SK-N-DZ (cell line): Measurements from ENCODE around the gene METRN.

ENCODE experiments used
- DNase-seq: peaks from one replicate; pipeline ENCODE4 v3.0.0-alpha.2; 2015; ENCODE audit warnings: low spot score

Gene METRN

GRCh38 chr16:759110-759910 is 44.4 kb downstream of the METRN start:
- DNase-seq, result no peak

GRCh38 chr16:760065-760464 is 45.1 kb downstream of the METRN start:
- no peak for DNase-seq

DNA sequence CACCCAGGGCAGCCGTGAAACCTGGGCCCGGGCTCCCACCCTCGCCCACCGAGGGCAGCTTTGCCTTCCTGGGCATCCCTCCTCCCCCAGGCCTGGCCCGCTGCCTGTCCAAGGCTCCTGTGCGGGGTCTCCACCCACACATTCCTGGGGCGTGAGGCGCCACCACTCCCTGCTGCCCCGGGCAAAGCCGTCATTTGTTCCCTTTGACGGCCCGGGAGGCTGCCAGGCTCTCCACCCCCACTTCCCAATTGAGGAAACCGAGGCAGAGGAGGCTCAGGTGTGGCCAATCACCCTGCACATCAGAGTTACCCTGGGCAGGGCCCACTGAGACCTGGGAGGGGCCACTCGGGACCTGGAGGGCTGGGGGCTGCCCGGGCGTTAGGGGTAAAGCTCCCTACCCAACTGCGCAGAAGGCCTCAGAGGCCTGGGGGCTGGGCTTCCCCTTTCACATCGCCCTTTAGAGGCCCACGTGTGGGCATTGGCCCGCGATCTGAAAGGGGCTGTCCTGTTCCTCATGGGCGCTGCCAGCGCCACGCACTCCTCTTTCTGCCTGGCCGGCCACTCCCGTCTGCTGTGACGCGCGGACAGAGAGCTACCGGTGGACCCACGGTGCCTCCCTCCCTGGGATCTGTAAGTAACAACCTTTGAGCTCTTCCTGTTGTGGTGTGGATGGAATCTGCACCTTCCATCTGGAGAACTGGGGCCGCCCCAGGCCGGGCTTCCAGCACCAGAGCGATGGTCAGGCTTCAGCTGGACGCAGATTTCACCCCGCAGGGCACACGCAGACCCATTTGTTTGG is 45.8 kb downstream of the METRN start, which contains the start of gene MSLN:
TSS of gene MSLN (plus strand) at position 190 of the 799 bp plus-strand sequence. CDS start 1,947 bp downstream, outside the sequence.
- no peak for DNase-seq

DNA sequence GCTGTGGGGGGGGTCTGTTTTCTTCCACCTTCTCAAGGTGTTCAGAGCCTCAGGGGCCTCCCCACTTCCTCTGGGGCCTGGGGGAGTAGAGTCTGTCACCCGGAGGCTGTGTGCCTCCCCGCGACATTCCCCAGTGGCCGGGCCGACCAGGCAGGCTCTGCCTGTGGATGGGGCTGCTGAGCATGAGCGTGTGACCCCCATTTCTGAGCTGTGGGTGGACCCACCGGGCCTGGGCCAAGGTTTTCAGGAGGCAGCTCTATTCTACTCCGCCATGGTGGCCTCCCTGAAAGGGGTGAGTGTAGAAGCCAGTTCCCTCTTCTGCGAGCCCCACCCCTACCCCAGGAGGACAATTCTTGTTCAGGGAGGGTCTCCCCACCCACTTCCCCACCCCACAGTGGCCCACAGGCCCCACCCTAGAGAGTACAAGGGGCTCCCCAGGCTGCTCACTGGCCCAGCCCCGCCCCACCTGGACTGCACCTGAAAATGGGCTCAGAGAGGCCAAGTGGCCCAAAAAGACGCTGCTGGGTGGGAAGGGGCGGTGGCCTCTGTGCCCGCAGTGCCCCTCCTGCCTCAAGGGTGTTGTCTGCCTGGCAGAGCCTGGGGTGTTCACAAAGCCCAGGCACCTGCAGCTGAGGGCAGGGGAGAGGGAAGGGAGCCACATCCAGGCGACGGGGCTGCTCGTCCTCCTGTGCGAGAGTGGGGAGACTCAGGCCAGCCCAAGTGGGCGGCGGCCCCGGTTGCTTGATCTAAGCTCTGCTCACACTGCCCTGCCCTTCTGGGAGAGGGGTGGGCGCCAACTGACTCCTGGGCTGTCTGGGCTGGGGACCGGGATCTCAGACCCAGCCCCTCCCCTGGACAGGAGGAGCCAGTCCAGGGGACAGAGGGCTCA is 47.0 kb downstream of the METRN start:
- DNase-seq, result no peak

DNA sequence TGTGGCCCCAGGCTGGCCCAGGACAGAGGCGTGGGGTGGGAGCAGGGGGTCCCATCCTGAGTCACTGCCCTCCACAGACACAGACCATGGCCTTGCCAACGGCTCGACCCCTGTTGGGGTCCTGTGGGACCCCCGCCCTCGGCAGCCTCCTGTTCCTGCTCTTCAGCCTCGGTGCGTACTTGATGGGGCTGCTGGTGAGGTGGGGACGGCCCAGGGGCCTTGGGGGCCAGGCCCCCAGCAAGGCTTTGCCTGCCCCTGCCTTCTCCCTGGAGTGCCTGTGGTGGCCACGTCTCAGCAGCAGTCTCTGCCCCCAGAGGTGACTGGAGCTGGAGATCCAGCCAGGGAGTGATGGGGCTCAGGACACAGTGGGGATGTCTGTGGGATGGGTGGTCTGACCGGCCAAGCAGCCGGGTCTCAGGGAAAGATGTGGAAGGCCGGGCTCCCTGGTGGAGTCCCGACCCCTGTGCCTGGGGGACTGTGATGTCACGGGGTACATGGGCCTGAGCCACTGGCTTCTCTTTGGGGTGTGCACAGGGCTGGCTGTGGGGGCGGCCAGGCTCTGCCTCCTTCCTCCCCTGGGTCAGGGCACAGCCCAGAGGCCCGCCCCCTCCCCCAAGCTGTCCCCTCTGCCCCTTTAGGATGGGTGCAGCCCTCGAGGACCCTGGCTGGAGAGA is 47.8 kb downstream of the METRN start:
- no peak for DNase-seq

DNA sequence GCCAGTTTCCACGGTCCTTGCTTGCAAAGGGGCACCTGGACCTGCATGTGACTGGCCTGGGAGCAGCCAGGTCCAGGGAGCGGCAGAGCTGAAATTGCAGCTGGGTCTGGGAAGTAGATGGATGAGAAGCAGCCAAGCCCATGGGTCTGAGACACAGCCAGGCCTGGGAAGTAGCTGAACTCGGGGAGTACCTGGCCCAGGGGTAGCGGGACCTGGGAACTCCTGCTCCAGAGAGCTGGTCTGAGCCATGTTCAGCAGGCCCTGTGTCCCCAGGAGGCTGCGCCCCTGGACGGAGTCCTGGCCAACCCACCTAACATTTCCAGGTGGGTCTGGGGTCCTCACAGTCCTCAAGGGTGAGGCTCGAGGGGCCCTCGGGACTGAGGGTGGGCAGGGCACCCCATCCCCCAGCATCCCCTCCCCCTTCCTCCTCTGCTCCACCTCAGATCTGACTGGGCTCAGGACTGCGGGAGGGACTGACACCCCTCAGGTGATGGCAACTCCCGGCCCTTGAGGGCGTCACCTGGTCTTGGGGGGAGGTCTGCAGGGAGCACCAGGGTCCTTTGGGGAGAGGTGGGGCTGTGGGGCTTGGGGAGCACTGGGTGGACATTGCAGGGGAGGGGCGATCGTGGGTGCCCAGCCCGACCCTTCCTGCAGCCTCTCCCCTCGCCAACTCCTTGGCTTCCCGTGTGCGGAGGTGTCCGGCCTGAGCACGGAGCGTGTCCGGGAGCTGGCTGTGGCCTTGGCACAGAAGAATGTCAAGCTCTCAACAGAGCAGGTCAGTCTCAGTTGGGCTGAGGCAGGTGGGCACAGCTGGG is 48.7 kb downstream of the METRN start:
- DNase-seq, result no peak

DNA sequence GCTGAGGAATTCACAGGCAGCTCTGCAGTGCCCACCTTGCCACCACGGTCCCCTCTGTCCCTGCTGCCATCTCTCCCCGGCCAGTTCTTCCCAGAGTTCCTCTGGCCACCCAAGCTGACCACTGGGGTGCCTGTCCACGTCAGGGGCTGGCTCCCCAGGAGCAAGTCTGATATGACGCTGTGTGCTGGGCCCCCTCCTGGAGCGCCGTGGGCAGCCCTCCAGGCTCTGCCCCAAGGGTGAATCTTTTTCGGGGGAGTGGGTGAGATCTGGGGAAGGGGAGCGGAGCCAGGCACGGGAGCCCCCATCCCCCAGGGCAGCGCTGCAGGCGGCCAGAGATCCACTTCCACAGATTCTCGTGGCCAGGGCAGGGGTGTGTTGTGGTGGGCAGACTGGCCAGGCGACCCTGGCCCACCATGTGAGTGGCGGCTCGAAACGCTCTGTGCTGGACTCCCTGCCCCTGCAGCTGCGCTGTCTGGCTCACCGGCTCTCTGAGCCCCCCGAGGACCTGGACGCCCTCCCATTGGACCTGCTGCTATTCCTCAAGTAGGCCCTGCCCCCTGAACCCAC is 49.3 kb downstream of the METRN start:
- DNase-seq, result no peak

- DNase-seq, result no peak
Measured at GRCh38 chr16:764848-765487, 50.0 kb downstream of the METRN start.

- no peak for DNase-seq
Measured at GRCh38 chr16:765488-765865, 50.6 kb downstream of the METRN start.

GRCh38 chr16:766008-766819 is 51.3 kb downstream of the METRN start:
- no peak for DNase-seq

- no peak for DNase-seq
Measured at GRCh38 chr16:766820-767640, 52.1 kb downstream of the METRN start.

DNA sequence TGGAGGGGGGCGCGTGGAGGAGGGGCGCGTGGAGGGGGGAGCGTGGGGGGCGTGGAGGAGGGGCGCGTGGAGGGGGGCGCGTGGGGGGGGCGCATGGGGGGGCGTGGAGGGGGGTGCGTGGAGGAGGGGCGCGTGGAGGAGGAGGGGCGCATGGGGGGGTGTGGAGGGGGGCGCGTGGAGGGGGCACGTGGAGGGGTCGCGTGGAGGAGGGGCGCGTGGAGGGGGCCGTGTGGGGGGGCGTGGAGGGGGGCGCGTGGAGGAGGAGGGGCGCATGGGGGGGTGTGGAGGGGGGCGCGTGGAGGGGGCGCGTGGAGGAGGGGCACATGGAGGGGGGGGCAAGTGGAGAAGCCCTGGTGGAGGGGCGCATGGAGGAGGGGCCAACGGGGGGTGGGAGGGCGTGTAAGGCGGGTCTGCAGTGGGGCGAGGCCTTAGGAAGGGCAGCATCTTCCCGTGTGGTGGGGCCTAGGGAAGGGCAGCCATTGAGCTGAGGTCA is 52.9 kb downstream of the METRN start:
- no peak for DNase-seq

DNA sequence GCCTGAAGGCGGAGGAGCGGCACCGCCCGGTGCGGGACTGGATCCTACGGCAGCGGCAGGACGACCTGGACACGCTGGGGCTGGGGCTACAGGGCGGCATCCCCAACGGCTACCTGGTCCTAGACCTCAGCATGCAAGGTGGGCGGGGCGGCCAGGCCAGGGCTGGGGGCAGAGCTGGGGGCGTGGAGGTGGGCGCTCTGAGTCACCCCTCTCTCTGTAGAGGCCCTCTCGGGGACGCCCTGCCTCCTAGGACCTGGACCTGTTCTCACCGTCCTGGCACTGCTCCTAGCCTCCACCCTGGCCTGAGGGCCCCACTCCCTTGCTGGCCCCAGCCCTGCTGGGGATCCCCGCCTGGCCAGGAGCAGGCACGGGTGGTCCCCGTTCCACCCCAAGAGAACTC is 53.5 kb downstream of the METRN start:
- no peak for DNase-seq
